Testis (tissue), 3 donors: Measurements from ENCODE around the gene SP3. TPM values are rescaled to one million over a fixed set of nuclear protein-coding genes. Genes with fewer than 3 reads are reported as not detected.

Experiments used
- DNase-seq: peaks from one replicate; pipeline ENCODE4 v3.0.0-alpha.2; 2019
- H3K27ac ChIP-seq, 2 donors: fragments of 200-600 bp; sonication (generic); one replicate each; pipeline ENCODE4 v1.5.1; 2019
- H3K27me3 ChIP-seq: fragments of 200-600 bp; sonication (generic); one replicate; pipeline ENCODE4 v1.5.1; 2019
- H3K36me3 ChIP-seq: fragments of 200-600 bp; sonication (generic); one replicate; pipeline ENCODE4 v1.5.1; 2017; ENCODE audit warnings: low read depth; ENCODE audit errors: missing control alignments
- H3K4me1 ChIP-seq: fragments of 200-600 bp; sonication (generic); one replicate; pipeline ENCODE4 v1.5.1; 2019
- H3K4me3 ChIP-seq, 2 donors: fragments of 200-600 bp; sonication (generic); one replicate each; pipeline ENCODE4 v1.5.1; 2017 to 2019
- H3K9me3 ChIP-seq: fragments of 200-600 bp; sonication (generic); one replicate; pipeline ENCODE4 v1.5.1; 2017
- CTCF ChIP-seq, 3 experiments: fragments of 450-650 bp in 2 of 3; fragments of 200-600 bp in 1 of 3; sonication (generic) in 1 of 3; IDR thresholded peaks; one replicate each; pipeline ENCODE4 v1.5.1; 2016 to 2019; ENCODE audit warnings: antibody characterized with exemption in 3 of 3, mild to moderate bottlenecking in 2 of 3, moderate library complexity in 1 of 3
- POLR2A ChIP-seq: fragments of 450-650 bp; IDR thresholded peaks from one replicate; pipeline ENCODE4 v1.6.1; 2017; ENCODE audit warnings: antibody characterized with exemption, mild to moderate bottlenecking, moderate library complexity
- WGBS, 2 donors: methylation state at CpG; one replicate each; pipeline ENCODE4 v1.1.5; 2018; 5-methylcytosine and 5-hydroxymethylcytosine counted together
- intact Hi-C: fragments of 100-400 bp; cut with DNase I; formaldehyde crosslinking; loops from one replicate; pipeline ENCODE4 v1.15.1; 2023; ENCODE audit warnings: low total_unique reads
- polyA plus RNA-seq: library from polyadenylated mRNA; stranded (reverse); fragments of 350-450 nt; fragmentation: Illumina TruSeq; extraction: RNeasy Lipid Tissue Mini Kit (QIAGEN cat#74804); gene quantifications from one replicate; pipeline ENCODE4 v1.2.3, GENCODE V29; 2014; ENCODE audit warnings: low read depth, low replicate concordance; ENCODE audit not compliant: insufficient read depth
- total RNA-seq, 2 donors: library from RNA; depleted of rRNA; stranded (reverse); fragments of >200 nt; gene quantifications; one replicate each; pipeline ENCODE4 v1.2.3, GENCODE V29; 2016

Gene SP3
- total and polyA plus RNA-seq, 3 donors from 2014 or later, result 48.1 to 142 (median 135) TPM

- no peak for TF ChIP-seq POLR2A
- TF ChIP-seq CTCF (IDR thresholded peaks at IDR 0.05), result no peak
- WGBS, 2 donors, result 56 to 64% methylated on average over 1 of the region's 1 CpG
- Histone ChIP-seq H3K36me3 (no peaks in the 10 kb centered on the region), H3K27me3 (no peaks in the 10 kb centered on the region), H3K4me3 (no peak overlapping the region), H3K27ac (peak overlapping the region in 1 of 2 donors; percentile 22), H3K9me3 (no peaks in the 10 kb centered on the region), H3K4me1 (peaks cover 36% of the 10 kb centered on the region)
- intact Hi-C loops, result no loop called here
- DNase-seq, result no peak
Measured at GRCh38 chr2:173989884-173990215, 24.7 kb upstream of the SP3 start.

- 46 to 53% methylated on average over 7 of the region's 7 CpGs for WGBS, 2 donors
- Histone ChIP-seq H3K27me3 (no peaks in the 10 kb centered on the region), H3K4me1 (peaks cover 42% of the 10 kb centered on the region), H3K9me3 (no peaks in the 10 kb centered on the region), H3K27ac (peak overlapping the region; percentile 22 to 41), H3K36me3 (no peaks in the 10 kb centered on the region), H3K4me3 (no peak overlapping the region)
- no peak for DNase-seq
- TF ChIP-seq POLR2A, result no peak
- peak in 2 of 3 experiments; percentile 16 to 25 for TF ChIP-seq CTCF (IDR thresholded peaks at IDR 0.05)
- intact Hi-C loops, result no loop called here
Measured at GRCh38 chr2:173989160-173989883, 24.1 kb upstream of the SP3 start.

GRCh38 chr2:173986805-173987204 is 21.6 kb upstream of the SP3 start:
- Histone ChIP-seq H3K36me3 (no peaks in the 10 kb centered on the region), H3K4me1 (peaks cover 55% of the 10 kb centered on the region), H3K9me3 (no peaks in the 10 kb centered on the region), H3K4me3 (no peak overlapping the region), H3K27me3 (no peaks in the 10 kb centered on the region), H3K27ac (peak overlapping the region; percentile 10 to 55)
- DNase-seq, result peak; percentile 70
- intact Hi-C loops, result no loop called here
- 44 to 63% methylated on average over 2 of the region's 2 CpGs for WGBS, 2 donors
- TF ChIP-seq POLR2A (no peak), CTCF (IDR thresholded peaks at IDR 0.05) (no peak)

GRCh38 chr2:173985605-173985992 is 20.4 kb upstream of the SP3 start:
- H3K27ac ChIP-seq, result peak overlapping the region; percentile 10 to 55
- no peak for TF ChIP-seq POLR2A
- no peak for TF ChIP-seq CTCF (IDR thresholded peaks at IDR 0.05)
- intact Hi-C loops, result no loop called here
- H3K9me3 ChIP-seq, result no peaks in the 10 kb centered on the region
- H3K4me3 ChIP-seq, result no peak overlapping the region
- WGBS, 2 donors, result 34 to 46% methylated on average over 1 of the region's 1 CpG
- peaks cover 46% of the 10 kb centered on the region for H3K4me1 ChIP-seq
- no peaks in the 10 kb centered on the region for H3K27me3 ChIP-seq
- no peaks in the 10 kb centered on the region for H3K36me3 ChIP-seq
- DNase-seq, result no peak
